Progenitor cell of endocrine pancreas (in vitro differentiated cells): ENCODE data around the gene B4GALT5. TPM values are rescaled to one million over a fixed set of nuclear protein-coding genes. Genes with fewer than 3 reads are reported as not detected.

Experiments used
- DNase-seq: peaks from one replicate; pipeline ENCODE4 v3.0.0; 2021; ENCODE audit warnings: low spot score; ENCODE audit not compliant: unreplicated experiment
- H3K27ac Mint-ChIP-seq: 2 replicates; pipeline ENCODE4 v1.8.0; 2021; ENCODE audit warnings: mild to moderate bottlenecking, moderate library complexity, mixed read lengths
- H3K27me3 Mint-ChIP-seq: 2 replicates; pipeline ENCODE4 v1.8.0; 2021; ENCODE audit warnings: mixed read lengths
- H3K36me3 Mint-ChIP-seq: 2 replicates; pipeline ENCODE4 v1.8.0; 2022; ENCODE audit warnings: mixed read lengths; ENCODE audit not compliant: insufficient read depth
- H3K4me1 Mint-ChIP-seq: 2 replicates; pipeline ENCODE4 v1.8.0; 2021; ENCODE audit warnings: low read depth, mixed read lengths
- H3K4me3 Mint-ChIP-seq: 2 replicates; pipeline ENCODE4 v1.8.0; 2021; ENCODE audit warnings: low read depth, mild to moderate bottlenecking, moderate library complexity, mixed read lengths
- H3K9me3 Mint-ChIP-seq: 2 replicates; pipeline ENCODE4 v1.8.0; 2021; ENCODE audit warnings: low read depth, mixed read lengths
- total RNA-seq: library from RNA; stranded (reverse); gene quantifications from 2 replicates; pipeline ENCODE4 v1.2.1, GENCODE V29; 2021
- TF ChIP-seq, protein P1 (sequence below): fragments of 200-600 bp; sonication (generic); IDR thresholded peaks from one replicate; pipeline ENCODE4 v1.5.0; 2021; ENCODE audit warnings: antibody characterized with exemption, mild to moderate bottlenecking; ENCODE audit not compliant: unreplicated experiment

B4GALT5 gene
- total RNA-seq, 1 donor from 2014 or later = 58.6 TPM

DNA sequence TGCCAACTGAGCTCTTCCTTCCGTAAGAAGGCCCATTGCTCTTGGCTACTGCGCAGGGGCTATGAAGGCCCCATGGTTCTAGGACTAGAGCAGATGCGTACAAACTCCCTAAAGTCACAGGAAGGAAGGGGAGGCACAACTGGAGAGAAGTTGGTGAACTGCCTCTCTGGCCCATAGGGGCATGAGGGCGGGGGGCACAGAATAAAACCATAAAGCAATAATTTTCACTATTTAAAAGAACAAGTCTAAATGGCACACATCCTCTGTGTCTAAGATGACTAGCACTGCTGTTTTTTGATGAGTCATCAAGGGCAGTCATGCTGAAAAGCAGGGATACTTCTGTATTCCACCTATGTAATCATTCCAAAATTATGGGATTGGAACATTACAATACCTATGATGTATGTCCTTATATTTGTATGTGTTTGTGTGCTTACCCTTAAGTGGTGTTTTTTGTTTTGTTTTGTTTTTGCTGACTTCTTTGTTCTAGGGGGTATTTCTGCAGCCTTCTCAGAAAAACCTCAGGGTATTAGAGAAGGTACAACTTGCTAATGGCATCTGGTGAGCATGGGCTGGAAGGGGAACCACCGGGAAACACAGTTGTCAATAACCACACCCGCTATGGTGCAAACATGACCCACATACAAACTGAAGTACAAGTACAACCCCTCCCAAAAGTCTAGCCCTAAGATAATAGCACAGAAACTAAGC lies 36.9 kb downstream of the B4GALT5 start:
- Mint-ChIP-seq H3K4me1 (peaks cover 67% of the 10 kb centered on the region), H3K27ac (peak overlapping the region; percentile 50), H3K36me3 (no peaks in the 10 kb centered on the region), H3K27me3 (no peaks in the 10 kb centered on the region), H3K4me3 (no peak overlapping the region), H3K9me3 (no peaks in the 10 kb centered on the region)
- DNase-seq = no peak
- TF ChIP-seq, protein P1, sequence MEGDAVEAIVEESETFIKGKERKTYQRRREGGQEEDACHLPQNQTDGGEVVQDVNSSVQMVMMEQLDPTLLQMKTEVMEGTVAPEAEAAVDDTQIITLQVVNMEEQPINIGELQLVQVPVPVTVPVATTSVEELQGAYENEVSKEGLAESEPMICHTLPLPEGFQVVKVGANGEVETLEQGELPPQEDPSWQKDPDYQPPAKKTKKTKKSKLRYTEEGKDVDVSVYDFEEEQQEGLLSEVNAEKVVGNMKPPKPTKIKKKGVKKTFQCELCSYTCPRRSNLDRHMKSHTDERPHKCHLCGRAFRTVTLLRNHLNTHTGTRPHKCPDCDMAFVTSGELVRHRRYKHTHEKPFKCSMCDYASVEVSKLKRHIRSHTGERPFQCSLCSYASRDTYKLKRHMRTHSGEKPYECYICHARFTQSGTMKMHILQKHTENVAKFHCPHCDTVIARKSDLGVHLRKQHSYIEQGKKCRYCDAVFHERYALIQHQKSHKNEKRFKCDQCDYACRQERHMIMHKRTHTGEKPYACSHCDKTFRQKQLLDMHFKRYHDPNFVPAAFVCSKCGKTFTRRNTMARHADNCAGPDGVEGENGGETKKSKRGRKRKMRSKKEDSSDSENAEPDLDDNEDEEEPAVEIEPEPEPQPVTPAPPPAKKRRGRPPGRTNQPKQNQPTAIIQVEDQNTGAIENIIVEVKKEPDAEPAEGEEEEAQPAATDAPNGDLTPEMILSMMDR = no peak

DNA sequence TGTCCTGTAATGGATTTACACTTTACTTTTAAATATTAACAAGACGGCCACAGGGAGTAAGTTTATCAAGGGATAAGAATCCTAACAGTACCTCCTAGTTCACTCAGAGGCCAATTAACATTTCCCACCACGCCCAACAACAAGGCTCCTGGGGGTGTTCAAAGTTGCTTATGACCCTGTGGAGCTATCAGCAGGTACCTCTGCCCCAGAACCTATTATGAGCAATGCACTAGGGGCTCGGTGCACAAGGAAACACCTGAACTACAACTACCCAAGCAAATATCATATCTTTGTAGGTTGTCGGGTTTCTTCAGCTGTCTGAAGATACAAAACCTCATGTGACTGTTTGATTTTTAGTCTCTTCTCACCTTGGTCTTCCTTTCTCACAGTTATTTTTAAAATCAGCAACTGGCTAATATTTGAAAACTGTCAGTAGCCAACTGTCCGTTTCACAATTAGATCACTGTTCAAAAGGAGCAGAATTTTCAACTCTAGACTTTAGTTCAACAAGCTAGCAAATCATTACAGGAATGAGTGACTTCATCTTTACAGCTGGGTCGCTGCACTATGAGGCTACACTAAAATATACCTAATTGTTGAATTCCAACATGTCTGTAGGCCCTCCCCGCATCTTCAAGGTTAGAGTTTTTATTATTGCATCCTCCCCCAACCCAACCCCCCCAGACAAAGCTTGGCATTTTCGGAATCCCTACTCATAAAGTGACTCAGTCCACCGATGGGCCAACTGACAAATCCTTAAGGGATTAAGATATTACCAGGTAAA lies 38.1 kb downstream of the B4GALT5 start:
- no peak overlapping the region for H3K4me3 Mint-ChIP-seq
- H3K9me3 Mint-ChIP-seq = no peaks in the 10 kb centered on the region
- no peaks in the 10 kb centered on the region for H3K27me3 Mint-ChIP-seq
- TF ChIP-seq, protein P1 = no peak
- no peak for DNase-seq
- peak overlapping the region; percentile 96 for H3K27ac Mint-ChIP-seq
- H3K36me3 Mint-ChIP-seq = no peaks in the 10 kb centered on the region
- H3K4me1 Mint-ChIP-seq = peaks cover 63% of the 10 kb centered on the region

DNA sequence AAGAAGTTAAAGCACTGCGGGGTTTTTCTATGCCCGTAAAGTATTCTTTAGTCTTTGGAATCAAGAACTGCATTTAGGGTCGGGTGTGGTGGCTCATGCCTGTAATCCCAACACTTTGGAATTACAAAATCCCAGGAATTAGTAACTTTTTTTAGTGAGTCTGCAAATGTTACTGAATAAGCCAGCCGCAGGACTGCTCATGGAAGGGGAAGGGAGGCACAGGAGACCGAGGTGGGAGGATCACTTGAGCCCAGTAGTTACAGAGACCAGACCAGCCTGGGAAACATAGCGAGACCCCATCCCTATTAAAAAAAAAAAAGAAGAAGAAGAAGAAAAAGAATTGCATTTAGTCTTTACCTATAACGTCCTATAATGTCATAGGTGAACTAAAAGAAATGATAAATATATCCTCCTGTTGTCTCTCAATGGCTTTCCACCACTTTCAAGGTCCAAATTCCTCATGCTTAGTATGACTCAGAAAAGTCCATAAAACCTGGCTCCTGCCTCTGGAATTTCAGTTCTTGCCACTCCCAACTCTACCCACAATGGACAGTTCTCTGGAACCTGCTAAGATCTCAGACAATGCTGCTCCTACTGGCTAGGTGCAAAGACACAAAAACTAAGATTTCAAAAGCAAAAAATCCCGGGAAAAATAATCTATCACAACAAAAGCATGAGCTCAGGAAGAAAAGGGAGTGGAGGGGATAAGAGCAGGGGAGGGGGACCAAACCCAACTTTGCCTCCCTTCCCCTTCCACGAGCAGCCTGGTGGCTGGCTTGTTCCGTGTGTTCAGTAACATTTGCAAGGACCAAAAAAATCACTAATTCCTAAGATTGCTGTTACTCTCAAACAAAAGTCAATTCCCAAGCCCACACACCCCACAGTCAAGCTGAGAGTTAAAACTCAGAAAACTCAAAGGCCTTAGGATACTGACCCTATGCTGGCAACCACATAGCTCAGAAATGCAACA lies 39.0 kb downstream of the B4GALT5 start:
- Mint-ChIP-seq H3K9me3 (no peaks in the 10 kb centered on the region), H3K36me3 (no peaks in the 10 kb centered on the region), H3K27ac (peak overlapping the region; percentile 96), H3K4me1 (peaks cover 59% of the 10 kb centered on the region), H3K27me3 (no peaks in the 10 kb centered on the region), H3K4me3 (peak overlapping the region; percentile 7)
- DNase-seq = no peak
- TF ChIP-seq, protein P1 = no peak

DNA sequence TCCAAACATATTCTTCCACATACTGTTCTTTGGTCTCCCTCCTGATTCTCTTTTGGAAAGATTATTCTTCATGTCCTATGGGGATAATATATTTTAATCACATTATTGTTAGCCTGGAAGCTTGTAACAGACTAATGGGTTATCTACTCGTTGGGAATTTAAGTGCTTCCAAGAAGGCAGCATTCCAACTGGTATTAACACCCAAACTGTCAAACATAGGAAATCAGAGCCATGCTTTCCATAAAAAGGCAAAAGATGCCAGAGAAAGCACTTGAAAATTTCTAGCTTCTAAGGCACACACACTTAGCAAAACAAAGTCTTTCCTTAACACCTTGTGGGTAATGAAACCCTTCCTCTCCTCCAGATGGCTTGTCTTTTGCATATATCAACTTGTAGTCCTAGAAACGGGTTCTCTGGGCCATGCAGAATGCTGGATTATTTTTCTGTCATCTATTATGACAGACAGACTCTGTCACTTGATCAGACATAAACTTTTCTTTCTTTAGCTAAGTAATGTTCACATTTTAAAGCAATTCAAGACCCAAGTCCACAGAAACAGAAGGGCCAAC lies 41.5 kb downstream of the B4GALT5 start:
- Mint-ChIP-seq H3K36me3 (no peaks in the 10 kb centered on the region), H3K4me1 (peaks cover 46% of the 10 kb centered on the region), H3K27ac (peak overlapping the region; percentile 35), H3K9me3 (no peaks in the 10 kb centered on the region), H3K4me3 (no peak overlapping the region), H3K27me3 (no peaks in the 10 kb centered on the region)
- TF ChIP-seq, protein P1 = no peak
- DNase-seq = no peak

DNA sequence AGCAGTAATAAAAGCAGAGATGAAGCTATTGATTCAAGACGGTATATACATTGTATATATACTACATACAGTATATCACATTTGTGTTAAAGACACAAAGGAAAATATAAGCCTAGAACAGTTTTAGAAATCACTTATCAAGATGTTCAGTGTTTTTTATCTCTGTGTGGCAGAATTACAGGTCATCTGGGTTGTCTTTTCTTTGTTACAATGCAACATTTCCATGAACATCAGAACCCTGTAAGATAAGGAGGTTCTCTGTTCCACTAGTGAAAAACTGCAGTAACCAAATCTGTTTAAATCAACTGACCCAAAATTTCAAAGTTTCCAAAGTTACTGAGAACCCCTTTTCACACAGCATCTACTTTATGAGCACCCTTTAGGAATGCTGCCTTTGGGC lies 42.2 kb downstream of the B4GALT5 start:
- H3K4me3 Mint-ChIP-seq = no peak overlapping the region
- no peak overlapping the region for H3K27ac Mint-ChIP-seq
- no peak for DNase-seq
- H3K36me3 Mint-ChIP-seq = no peaks in the 10 kb centered on the region
- no peaks in the 10 kb centered on the region for H3K9me3 Mint-ChIP-seq
- no peaks in the 10 kb centered on the region for H3K27me3 Mint-ChIP-seq
- peaks cover 41% of the 10 kb centered on the region for H3K4me1 Mint-ChIP-seq
- TF ChIP-seq, protein P1 = no peak
